HepG2 (cell line): ENCODE data around the gene ABCA3. TPM values are rescaled to one million over a fixed set of nuclear protein-coding genes. Genes with fewer than 3 reads are reported as not detected.

Source experiments
- ATAC-seq: fragments of 200-7000 bp; cut with Tn5 transposase; 3 replicates; pipeline ENCODE4 v1.9.1; 2020; ENCODE audit warnings: mild to moderate bottlenecking, moderate library complexity
- BruUV-seq: library from RNA; stranded (reverse); fragments of 400-500 nt; replicated peaks from 2 replicates; lab custom pipeline; 2021; lab: Mats Ljungman, UMichigan
- CTCF ChIA-PET: fragments of 300-600 bp; formaldehyde crosslinking; extraction: SDS; loops from one replicate; lab custom pipeline; 2021; ENCODE audit warnings: low total read pairs, inconsistent platforms, low intra/inter-chr PET ratio; lab: Yijun Ruan, JAX
- POLR2A ChIA-PET: fragments of 350-600 bp; sonication (Branson Sonifier 250); formaldehyde crosslinking; loops from one replicate; lab custom pipeline; 2020; ENCODE audit warnings: antibody characterized with exemption, inconsistent platforms; lab: Yijun Ruan, JAX
- DNase-seq: peaks from one replicate; pipeline ENCODE4 v3.0.0-alpha.2; 2015; ENCODE audit warnings: low spot score
- FAIRE-seq: peaks from 3 replicates; lab custom pipeline; 2011; peaks lifted over from hg19 to GRCh38; lab: Jason Lieb, UNC
- H2AFZ ChIP-seq: one replicate; pipeline ENCODE4 v1.6.1; 2011; ENCODE audit warnings: low read length, inconsistent platforms
- H3K27ac ChIP-seq: fragments of 300-600 bp; 3 replicates; pipeline ENCODE4 v1.8.0; 2011; ENCODE audit warnings: mixed run types, mild to moderate bottlenecking, mixed read lengths, low read length, inconsistent platforms; ENCODE audit not compliant: insufficient read depth; ENCODE audit errors: extremely low read length
- H3K27me3 ChIP-seq, 2 experiments: fragments of 200-600 bp in 1 of 2; 2 replicates in 1 of 2; 3 replicates in 1 of 2; pipeline versions ENCODE4 v1.6.0 to v1.8.0; 2011; ENCODE audit warnings: low read length in 2 of 2, mild to moderate bottlenecking in 2 of 2, moderate library complexity in 2 of 2, inconsistent platforms in 1 of 2; ENCODE audit not compliant: insufficient read depth in 2 of 2, control insufficient read depth in 1 of 2
- H3K36me3 ChIP-seq, 2 experiments: fragments of 200-600 bp in 1 of 2; replicated peaks in 1 of 2; 2 replicates in 1 of 2; 3 replicates in 1 of 2; pipeline versions ENCODE4 v1.5.1 to v1.8.0; 2011; ENCODE audit warnings: low read length in 2 of 2, inconsistent platforms in 1 of 2; ENCODE audit not compliant: insufficient read depth in 2 of 2, control insufficient read depth in 1 of 2
- H3K4me1 ChIP-seq: 2 replicates; pipeline ENCODE4 v1.5.1; 2012; ENCODE audit warnings: low read length, inconsistent platforms; ENCODE audit not compliant: insufficient read depth
- H3K4me2 ChIP-seq: 2 replicates; pipeline ENCODE4 v1.6.0; 2011; ENCODE audit warnings: low read depth, low read length, inconsistent platforms
- H3K4me3 ChIP-seq, 3 experiments: fragments of 200-600 bp in 1 of 3; sonication (generic), shearing (Covaris generic) in 1 of 3; replicated peaks in 1 of 3; 2 replicates each; pipeline ENCODE4 v1.5.1; 2011 to 2016; ENCODE audit warnings: low read length in 3 of 3, inconsistent platforms in 2 of 3, low read depth in 2 of 3, mild to moderate bottlenecking in 2 of 3, control low read depth in 1 of 3, mixed read lengths in 1 of 3; ENCODE audit not compliant: insufficient read depth in 1 of 3
- H3K79me2 ChIP-seq: one replicate; pipeline ENCODE4 v1.6.1; 2011; ENCODE audit warnings: low read length, inconsistent platforms; ENCODE audit not compliant: insufficient read depth
- H3K9ac ChIP-seq: 2 replicates; pipeline ENCODE4 v1.6.0; 2011; ENCODE audit warnings: mild to moderate bottlenecking, low read depth, low read length, inconsistent platforms; ENCODE audit not compliant: insufficient read depth
- H3K9me3 ChIP-seq: 2 replicates; pipeline ENCODE4 v1.5.1; 2012; ENCODE audit warnings: mild to moderate bottlenecking, low read length
- H4K20me1 ChIP-seq: 2 replicates; pipeline ENCODE4 v1.6.0; 2011; ENCODE audit warnings: inconsistent platforms, mild to moderate bottlenecking, low read length, moderate library complexity; ENCODE audit not compliant: insufficient read depth
- ARNT2 ChIP-seq: sonication (generic); formaldehyde crosslinking; IDR thresholded peaks from 2 replicates; pipeline ENCODE4 v1.8.0; 2022; ENCODE audit warnings: mild to moderate bottlenecking, low read depth, missing genetic modification reagents, moderate library complexity
- CAMTA2 ChIP-seq: sonication (generic); formaldehyde crosslinking; IDR thresholded peaks from 2 replicates; pipeline ENCODE4 v1.4.0; 2020; ENCODE audit warnings: mild to moderate bottlenecking, missing genetic modification reagents, borderline replicate concordance
- EED ChIP-seq: sonication (generic); formaldehyde crosslinking; IDR thresholded peaks from 2 replicates; pipeline ENCODE4 v1.5.0; 2020; ENCODE audit warnings: mild to moderate bottlenecking, missing genetic modification reagents
- ELF1 ChIP-seq: sonication (generic); formaldehyde crosslinking; IDR thresholded peaks from 2 replicates; pipeline ENCODE4 v1.4.0; 2020; ENCODE audit warnings: missing genetic modification reagents
- FOXA1 ChIP-seq, 2 experiments: fragments of 450-650 bp in 1 of 2; sonication (generic) in 1 of 2; formaldehyde crosslinking in 1 of 2; IDR thresholded peaks; 2 replicates each; pipeline versions ENCODE4 v1.4.0 to v1.6.1; 2016 to 2020; ENCODE audit warnings: missing genetic modification reagents in 1 of 2
- FOXO1 ChIP-seq: sonication (generic); formaldehyde crosslinking; IDR thresholded peaks from 2 replicates; pipeline ENCODE4 v1.4.0; 2020; ENCODE audit warnings: missing genetic modification reagents
- HMG20A ChIP-seq: IDR thresholded peaks from 2 replicates; pipeline ENCODE4 v1.6.1; 2016; ENCODE audit warnings: borderline replicate concordance
- NFE2L1 ChIP-seq: sonication (generic); formaldehyde crosslinking; IDR thresholded peaks from 2 replicates; pipeline ENCODE4 v1.4.0; 2020; ENCODE audit warnings: missing genetic modification reagents, mild to moderate bottlenecking, borderline replicate concordance
- REL ChIP-seq: sonication (generic); formaldehyde crosslinking; conservative IDR thresholded peaks from 2 replicates; pipeline ENCODE4 v1.8.0; 2022; ENCODE audit warnings: mild to moderate bottlenecking, missing genetic modification reagents, moderate library complexity
- TMF1 ChIP-seq: sonication (generic); formaldehyde crosslinking; IDR thresholded peaks from 2 replicates; pipeline ENCODE4 v1.8.1; 2022; ENCODE audit warnings: low read depth, missing genetic modification reagents
- ZBTB7A ChIP-seq: sonication (generic); formaldehyde crosslinking; IDR thresholded peaks from 2 replicates; pipeline ENCODE4 v1.8.0; 2022; ENCODE audit warnings: mild to moderate bottlenecking, missing genetic modification reagents
- ZNF510 ChIP-seq: sonication (generic); formaldehyde crosslinking; IDR thresholded peaks from 2 replicates; pipeline ENCODE4 v1.4.0; 2020; ENCODE audit warnings: low read depth, mild to moderate bottlenecking, missing genetic modification reagents
- ZNF772 ChIP-seq: sonication (generic); formaldehyde crosslinking; IDR thresholded peaks from 2 replicates; pipeline ENCODE4 v1.5.0; 2020; ENCODE audit warnings: mild to moderate bottlenecking, missing genetic modification reagents
- WGBS: methylation state at CpG from one replicate; pipeline ENCODE4 v1.1.6; 2017; ENCODE audit warnings: low lambda C conversion rate; 5-methylcytosine and 5-hydroxymethylcytosine counted together
- in situ Hi-C: cut with HindIII; loops from 2 replicates; pipeline ENCODE4 v1.10.0; 2017; ENCODE audit warnings: low pct_unique_long_range_greater_than_20kb; ENCODE audit not compliant: extremely low pct_ligation_motif_present
- intact Hi-C: fragments of 100-400 bp; cut with micrococcal nuclease; formaldehyde crosslinking; loops from one replicate; pipeline ENCODE4 v1.10.0; 2022; ENCODE audit not compliant: unreplicated experiment
- polyA plus RNA-seq, 8 experiments: library from polyadenylated mRNA; depleted of rRNA in 3 of 8; stranded (reverse) in 7 of 8; unstranded in 1 of 8; fragments of >200 nt; fragmentation: Illumina TruSeq in 4 of 8; extraction: Trizol in 4 of 8; gene quantifications; 2 replicates each; pipeline versions ENCODE4 v1.2.1 to v1.2.3, GENCODE V29; 2011 to 2016; ENCODE audit warnings: low read depth in 4 of 8, missing spikeins in 1 of 8, mixed read lengths in 1 of 8; ENCODE audit not compliant: insufficient read depth in 1 of 8
- total RNA-seq, 5 experiments: library from RNA; depleted of rRNA; stranded (reverse); fragments of >200 nt; fragmentation: Illumina TruSeq; extraction: Trizol; gene quantifications; 2 replicates each; pipeline ENCODE4 v1.2.3, GENCODE V29; 2016; ENCODE audit warnings: low read depth in 1 of 5
- TF ChIP-seq, protein P1 (sequence below): sonication (generic); formaldehyde crosslinking; IDR thresholded peaks from 2 replicates; pipeline ENCODE4 v1.9.0; 2021; ENCODE audit warnings: missing genetic modification reagents, borderline replicate concordance
- TF ChIP-seq, protein P2 (sequence below): IDR thresholded peaks from 2 replicates; pipeline ENCODE4 v1.6.1; 2012; ENCODE audit warnings: inconsistent platforms
- TF ChIP-seq, protein P3 (sequence below): sonication (generic); formaldehyde crosslinking; IDR thresholded peaks from 2 replicates; pipeline ENCODE4 v1.4.0; 2020; ENCODE audit warnings: missing genetic modification reagents
- TF ChIP-seq, protein P4 (sequence below): sonication (generic); formaldehyde crosslinking; IDR thresholded peaks from 2 replicates; pipeline ENCODE4 v1.8.1; 2022; ENCODE audit warnings: mild to moderate bottlenecking, missing genetic modification reagents

The ABCA3 gene
- total and polyA plus RNA-seq, 2 of the 13 experiments (the other 11 are each of a cell fraction or from before 2014, with no cell fraction given), result 0.60 to 1.5 TPM

DNA sequence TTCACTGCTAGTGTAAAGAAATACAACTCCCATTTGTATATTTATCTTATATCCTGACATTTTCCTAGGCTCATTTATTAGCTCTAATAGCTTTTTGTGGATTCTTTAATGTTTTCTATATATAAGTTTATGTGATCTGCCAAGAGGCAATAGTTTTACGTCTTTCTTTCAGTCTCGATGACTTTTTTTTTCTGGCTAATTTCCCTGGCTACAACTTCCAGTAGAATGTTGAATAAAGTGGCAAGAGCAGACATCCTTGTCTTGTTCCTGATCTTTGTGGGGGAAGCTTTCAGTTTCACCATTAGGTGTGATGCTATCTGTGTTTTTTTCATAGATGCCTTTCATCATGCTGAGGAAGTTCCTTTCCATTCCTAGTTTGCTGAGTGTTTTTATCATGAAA, 43.9 kb upstream of the ABCA3 start (continued):
- TF ChIP-seq NFE2L1 (CRISPR knock-in tag), result no peak
- TF ChIP-seq, protein P1, sequence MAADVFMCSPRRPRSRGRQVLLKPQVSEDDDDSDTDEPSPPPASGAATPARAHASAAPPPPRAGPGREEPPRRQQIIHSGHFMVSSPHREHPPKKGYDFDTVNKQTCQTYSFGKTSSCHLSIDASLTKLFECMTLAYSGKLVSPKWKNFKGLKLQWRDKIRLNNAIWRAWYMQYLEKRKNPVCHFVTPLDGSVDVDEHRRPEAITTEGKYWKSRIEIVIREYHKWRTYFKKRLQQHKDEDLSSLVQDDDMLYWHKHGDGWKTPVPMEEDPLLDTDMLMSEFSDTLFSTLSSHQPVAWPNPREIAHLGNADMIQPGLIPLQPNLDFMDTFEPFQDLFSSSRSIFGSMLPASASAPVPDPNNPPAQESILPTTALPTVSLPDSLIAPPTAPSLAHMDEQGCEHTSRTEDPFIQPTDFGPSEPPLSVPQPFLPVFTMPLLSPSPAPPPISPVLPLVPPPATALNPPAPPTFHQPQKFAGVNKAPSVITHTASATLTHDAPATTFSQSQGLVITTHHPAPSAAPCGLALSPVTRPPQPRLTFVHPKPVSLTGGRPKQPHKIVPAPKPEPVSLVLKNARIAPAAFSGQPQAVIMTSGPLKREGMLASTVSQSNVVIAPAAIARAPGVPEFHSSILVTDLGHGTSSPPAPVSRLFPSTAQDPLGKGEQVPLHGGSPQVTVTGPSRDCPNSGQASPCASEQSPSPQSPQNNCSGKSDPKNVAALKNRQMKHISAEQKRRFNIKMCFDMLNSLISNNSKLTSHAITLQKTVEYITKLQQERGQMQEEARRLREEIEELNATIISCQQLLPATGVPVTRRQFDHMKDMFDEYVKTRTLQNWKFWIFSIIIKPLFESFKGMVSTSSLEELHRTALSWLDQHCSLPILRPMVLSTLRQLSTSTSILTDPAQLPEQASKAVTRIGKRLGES, result no peak
- TF ChIP-seq ZNF510, result no peak
- no peak for TF ChIP-seq FOXO1 (CRISPR knock-in tag)
- TF ChIP-seq, all 625 proteins: peak for 0

DNA sequence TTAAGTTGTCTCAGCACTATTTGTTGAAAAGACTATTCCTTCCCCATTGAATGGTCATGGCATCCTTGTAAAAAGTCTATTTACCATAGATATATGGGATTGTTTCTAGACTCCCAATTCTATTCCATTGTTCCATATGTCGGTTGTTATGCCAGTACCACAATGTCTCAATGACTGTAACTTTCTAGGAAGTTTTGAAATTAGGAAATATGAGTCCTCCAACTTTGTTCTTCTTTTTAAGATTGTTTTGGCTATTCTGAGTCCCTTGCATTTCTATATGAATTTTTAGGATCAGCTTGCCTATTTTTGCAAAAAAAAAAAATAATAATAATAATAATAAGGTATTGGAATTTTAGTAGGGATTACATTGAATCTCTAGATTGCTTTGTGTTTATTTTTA, 43.0 kb upstream of the ABCA3 start:
- BruUV-seq, result no TSS peak
- CTCF ChIA-PET, result no interaction called here
- intact Hi-C loops, result no loop called here
- no peak overlapping the region for H3K9ac ChIP-seq
- peaks cover 5% of the 10 kb centered on the region for H3K4me1 ChIP-seq
- no peak overlapping the region for H3K4me3 ChIP-seq
- FAIRE-seq, result no peak
- no peak for DNase-seq
- peaks cover 0 to 22% of the 10 kb centered on the region in 2 experiments; a peak in 2 of 5 replicates for H3K27me3 ChIP-seq
- no peaks in the 10 kb centered on the region for H3K9me3 ChIP-seq
- no peak overlapping the region for H3K4me2 ChIP-seq
- no peaks in the 10 kb centered on the region for H3K79me2 ChIP-seq
- H2AFZ ChIP-seq, result no peak overlapping the region
- no peak overlapping the region for H3K27ac ChIP-seq
- WGBS, result 0% methylated on average over 1 of the region's 1 CpG
- in situ Hi-C loops, result no loop called here
- POLR2A ChIA-PET, result no interaction called here
- no peak for ATAC-seq
- TF ChIP-seq CAMTA2, result no peak
- TF ChIP-seq REL (CRISPR knock-in tag), result no peak
- TF ChIP-seq TMF1, result no peak
- TF ChIP-seq ELF1, result no peak
- TF ChIP-seq FOXA1 (IDR thresholded peaks at IDR 0.05), result no peak
- TF ChIP-seq FOXA1 (CRISPR knock-in tag; IDR thresholded peaks at IDR 0.05), result no peak
- TF ChIP-seq HMG20A (CRISPR knock-in tag), result no peak
- TF ChIP-seq, protein P2, sequence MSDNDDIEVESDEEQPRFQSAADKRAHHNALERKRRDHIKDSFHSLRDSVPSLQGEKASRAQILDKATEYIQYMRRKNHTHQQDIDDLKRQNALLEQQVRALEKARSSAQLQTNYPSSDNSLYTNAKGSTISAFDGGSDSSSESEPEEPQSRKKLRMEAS, result no peak
- TF ChIP-seq ZNF772 (CRISPR knock-in tag), result no peak
- TF ChIP-seq, protein P3, sequence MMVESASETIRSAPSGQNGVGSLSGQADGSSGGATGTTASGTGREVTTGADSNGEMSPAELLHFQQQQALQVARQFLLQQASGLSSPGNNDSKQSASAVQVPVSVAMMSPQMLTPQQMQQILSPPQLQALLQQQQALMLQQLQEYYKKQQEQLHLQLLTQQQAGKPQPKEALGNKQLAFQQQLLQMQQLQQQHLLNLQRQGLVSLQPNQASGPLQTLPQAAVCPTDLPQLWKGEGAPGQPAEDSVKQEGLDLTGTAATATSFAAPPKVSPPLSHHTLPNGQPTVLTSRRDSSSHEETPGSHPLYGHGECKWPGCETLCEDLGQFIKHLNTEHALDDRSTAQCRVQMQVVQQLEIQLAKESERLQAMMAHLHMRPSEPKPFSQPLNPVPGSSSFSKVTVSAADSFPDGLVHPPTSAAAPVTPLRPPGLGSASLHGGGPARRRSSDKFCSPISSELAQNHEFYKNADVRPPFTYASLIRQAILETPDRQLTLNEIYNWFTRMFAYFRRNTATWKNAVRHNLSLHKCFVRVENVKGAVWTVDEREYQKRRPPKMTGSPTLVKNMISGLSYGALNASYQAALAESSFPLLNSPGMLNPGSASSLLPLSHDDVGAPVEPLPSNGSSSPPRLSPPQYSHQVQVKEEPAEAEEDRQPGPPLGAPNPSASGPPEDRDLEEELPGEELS, result no peak
- TF ChIP-seq, protein P4, sequence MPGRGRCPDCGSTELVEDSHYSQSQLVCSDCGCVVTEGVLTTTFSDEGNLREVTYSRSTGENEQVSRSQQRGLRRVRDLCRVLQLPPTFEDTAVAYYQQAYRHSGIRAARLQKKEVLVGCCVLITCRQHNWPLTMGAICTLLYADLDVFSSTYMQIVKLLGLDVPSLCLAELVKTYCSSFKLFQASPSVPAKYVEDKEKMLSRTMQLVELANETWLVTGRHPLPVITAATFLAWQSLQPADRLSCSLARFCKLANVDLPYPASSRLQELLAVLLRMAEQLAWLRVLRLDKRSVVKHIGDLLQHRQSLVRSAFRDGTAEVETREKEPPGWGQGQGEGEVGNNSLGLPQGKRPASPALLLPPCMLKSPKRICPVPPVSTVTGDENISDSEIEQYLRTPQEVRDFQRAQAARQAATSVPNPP (CRISPR knock-in tag), result no peak
- TF ChIP-seq ARNT2 (CRISPR knock-in tag), result no peak
- TF ChIP-seq ZBTB7A, result no peak
- TF ChIP-seq EED, result no peak
- TF ChIP-seq, all 625 proteins: peak for 0
- Histone ChIP-seq H4K20me1 (no peaks in the 10 kb centered on the region), H3K36me3 (no peaks in the 10 kb centered on the region)
